Type B pancreatic cell (in vitro differentiated cells): ENCODE measurements around the gene FYN. TPM values are rescaled to one million over a fixed set of nuclear protein-coding genes. Genes with fewer than 3 reads are reported as not detected.
"Not testable (repeated sequence)": the region's sequence is repeated elsewhere in the genome, so short reads cannot be mapped to it uniquely, and the experiment has no call there.

Experiments
- DNase-seq: peaks from one replicate; pipeline ENCODE4 v3.0.0; 2021; ENCODE audit warnings: mixed read lengths; ENCODE audit not compliant: unreplicated experiment; ENCODE audit errors: extremely low spot score
- H3K27ac Mint-ChIP-seq: 2 replicates; pipeline ENCODE4 v1.8.0; 2021; ENCODE audit warnings: mild to moderate bottlenecking, mixed read lengths
- H3K27me3 Mint-ChIP-seq: 2 replicates; pipeline ENCODE4 v1.8.0; 2021; ENCODE audit warnings: mixed read lengths
- H3K36me3 Mint-ChIP-seq: 2 replicates; pipeline ENCODE4 v1.8.0; 2021; ENCODE audit warnings: mixed read lengths
- H3K4me1 Mint-ChIP-seq: one replicate; pipeline ENCODE4 v1.8.0; 2021; ENCODE audit warnings: mixed read lengths; ENCODE audit not compliant: unreplicated experiment
- H3K4me3 Mint-ChIP-seq: 2 replicates; pipeline ENCODE4 v1.8.0; 2021; ENCODE audit warnings: mild to moderate bottlenecking, mixed read lengths
- H3K9me3 Mint-ChIP-seq: 2 replicates; pipeline ENCODE4 v1.8.0; 2021; ENCODE audit warnings: mixed read lengths
- CTCF ChIP-seq: fragments of 200-600 bp; sonication (generic); conservative IDR thresholded peaks from 2 replicates; pipeline ENCODE4 v1.5.0; 2021; ENCODE audit warnings: antibody characterized with exemption, mild to moderate bottlenecking
- total RNA-seq: library from RNA; stranded (reverse); gene quantifications from 2 replicates; pipeline ENCODE4 v1.2.1, GENCODE V29; 2021; ENCODE audit warnings: low replicate concordance

The FYN gene
- total RNA-seq, 1 donor from 2014 or later = 131 TPM

- DNase-seq = no peak
- TF ChIP-seq CTCF = no peak
- peaks cover 47% of the 10 kb centered on the region for H3K36me3 Mint-ChIP-seq
- no peaks in the 10 kb centered on the region for H3K9me3 Mint-ChIP-seq
- peak overlapping the region; percentile 42 for H3K27ac Mint-ChIP-seq
- no peaks in the 10 kb centered on the region for H3K27me3 Mint-ChIP-seq
- H3K4me3 Mint-ChIP-seq = peak overlapping the region; percentile 24
- peaks cover 40% of the 10 kb centered on the region for H3K4me1 Mint-ChIP-seq
Measured at GRCh38 chr6:111685526-111685925, 187.7 kb downstream of the FYN start.

GRCh38 chr6:111685058-111685457, 188.2 kb downstream of the FYN start:
- DNase-seq = no peak
- Mint-ChIP-seq H3K4me1 (peaks cover 40% of the 10 kb centered on the region), H3K9me3 (no peaks in the 10 kb centered on the region), H3K36me3 (peaks cover 47% of the 10 kb centered on the region), H3K4me3 (no peak overlapping the region), H3K27ac (no peak overlapping the region), H3K27me3 (no peaks in the 10 kb centered on the region)
- no peak for TF ChIP-seq CTCF

GRCh38 chr6:111683749-111684267, 189.4 kb downstream of the FYN start:
- Mint-ChIP-seq H3K27ac (no peak overlapping the region), H3K36me3 (peaks cover 40% of the 10 kb centered on the region), H3K4me1 (peaks cover 40% of the 10 kb centered on the region), H3K9me3 (no peaks in the 10 kb centered on the region), H3K4me3 (no peak overlapping the region), H3K27me3 (no peaks in the 10 kb centered on the region)
- TF ChIP-seq CTCF = no peak
- no peak for DNase-seq

- no peaks in the 10 kb centered on the region for H3K27me3 Mint-ChIP-seq
- H3K4me3 Mint-ChIP-seq = no peak overlapping the region
- no peaks in the 10 kb centered on the region for H3K9me3 Mint-ChIP-seq
- no peak overlapping the region for H3K27ac Mint-ChIP-seq
- peaks cover 44% of the 10 kb centered on the region for H3K36me3 Mint-ChIP-seq
- DNase-seq = no peak
- peaks cover 40% of the 10 kb centered on the region for H3K4me1 Mint-ChIP-seq
- no peak for TF ChIP-seq CTCF
Measured at GRCh38 chr6:111683157-111683556, 190.1 kb downstream of the FYN start.

GRCh38 chr6:111681860-111682259, 191.4 kb downstream of the FYN start:
- Mint-ChIP-seq H3K27ac (peak overlapping the region; percentile 67), H3K4me3 (no peak overlapping the region), H3K4me1 (peaks cover 40% of the 10 kb centered on the region), H3K27me3 (no peaks in the 10 kb centered on the region), H3K36me3 (peaks cover 36% of the 10 kb centered on the region), H3K9me3 (no peaks in the 10 kb centered on the region)
- no peak for TF ChIP-seq CTCF
- DNase-seq = no peak

- H3K4me3 Mint-ChIP-seq, H3K27ac Mint-ChIP-seq, DNase-seq, H3K27me3 Mint-ChIP-seq, H3K9me3 Mint-ChIP-seq: not testable (repeated sequence)
- Mint-ChIP-seq H3K4me1 (peaks cover 38% of the 10 kb centered on the region), H3K36me3 (peaks cover 40% of the 10 kb centered on the region)
Measured at GRCh38 chr6:111680811-111681609, 192.2 kb downstream of the FYN start.
